Sigmoid colon (tissue), 7 donors: ENCODE measurements around the gene STK24. TPM values are rescaled to one million over a fixed set of nuclear protein-coding genes. Genes with fewer than 3 reads are reported as not detected.

ENCODE experiments used
- DNase-seq: peaks from one replicate; pipeline ENCODE4 v3.0.0-alpha.2; 2019
- H3K27ac ChIP-seq, 4 donors: fragments of 200-600 bp; sonication (generic); one replicate each; pipeline ENCODE4 v1.5.1; 2016 to 2019; ENCODE audit warnings: mild to moderate bottlenecking in 1 of 4
- H3K27me3 ChIP-seq, 3 donors: fragments of 200-600 bp; sonication (generic); one replicate each; pipeline ENCODE4 v1.5.1; 2019; ENCODE audit warnings: mild to moderate bottlenecking in 1 of 3
- H3K36me3 ChIP-seq, 4 donors: fragments of 200-600 bp; sonication (generic); one replicate each; pipeline ENCODE4 v1.5.1; 2016 to 2019
- H3K4me1 ChIP-seq, 4 donors: fragments of 200-600 bp; sonication (generic); one replicate each; pipeline ENCODE4 v1.5.1; 2017 to 2019
- H3K4me3 ChIP-seq, 4 donors: fragments of 200-600 bp; sonication (generic); one replicate each; pipeline ENCODE4 v1.5.1; 2017 to 2019; ENCODE audit warnings: mild to moderate bottlenecking in 2 of 4, moderate library complexity in 1 of 4
- H3K9me3 ChIP-seq, 4 donors: fragments of 200-600 bp in 3 of 4; sonication (generic) in 3 of 4; one replicate each; pipeline versions ENCODE4 v1.5.1 to v1.6.1; 2013 to 2019
- EP300 ChIP-seq, 4 donors: sonication (generic); formaldehyde crosslinking; IDR thresholded peaks; one replicate each; pipeline ENCODE4 v1.6.1; 2017; ENCODE audit warnings: antibody characterized with exemption in 4 of 4
- POLR2A ChIP-seq, 2 donors: fragments of 450-650 bp; IDR thresholded peaks; one replicate each; pipeline ENCODE4 v1.6.1; 2016; ENCODE audit warnings: antibody characterized with exemption in 2 of 2, mild to moderate bottlenecking in 2 of 2, moderate library complexity in 2 of 2
- POLR2AphosphoS5 ChIP-seq, 4 donors: sonication (generic); formaldehyde crosslinking; IDR thresholded peaks; one replicate each; pipeline ENCODE4 v1.6.1; 2017; ENCODE audit warnings: antibody characterized with exemption in 4 of 4
- WGBS, 2 donors: extraction: QIAGEN DNeasy Blood & Tissue Kit; methylation state at CpG; one replicate each; pipeline ENCODE4 v1.1.7; 2013; 5-methylcytosine and 5-hydroxymethylcytosine counted together
- intact Hi-C: fragments of 100-400 bp; cut with DNase I; formaldehyde crosslinking; loops from one replicate; pipeline ENCODE4 v1.15.1; 2023
- polyA plus RNA-seq, 3 donors: library from polyadenylated mRNA; stranded (reverse); fragments of 200-250 nt; gene quantifications; one replicate each; pipeline ENCODE4 v1.2.3, GENCODE V29; 2013
- total RNA-seq, 4 donors: library from RNA; depleted of rRNA; stranded (reverse); fragments of >200 nt; gene quantifications; one replicate each; pipeline ENCODE4 v1.1.0, GENCODE V29; 2016
- TF ChIP-seq, protein P1 (sequence below), 4 experiments: fragments of 450-650 bp in 3 of 4; fragments of 200-600 bp in 1 of 4; IDR thresholded peaks; one replicate each; pipeline ENCODE4 v1.5.1; 2016 to 2019; ENCODE audit warnings: antibody characterized with exemption in 4 of 4, mild to moderate bottlenecking in 3 of 4, moderate library complexity in 2 of 4
- donor health status: healthy with polysubstance abuse.
- donor health status: Bipolar disorder and iron deficiency.
- donor health status: healthy.

STK24 gene
- total and polyA plus RNA-seq, 7 donors: 59.7 to 200 (median 78.9) TPM

DNA sequence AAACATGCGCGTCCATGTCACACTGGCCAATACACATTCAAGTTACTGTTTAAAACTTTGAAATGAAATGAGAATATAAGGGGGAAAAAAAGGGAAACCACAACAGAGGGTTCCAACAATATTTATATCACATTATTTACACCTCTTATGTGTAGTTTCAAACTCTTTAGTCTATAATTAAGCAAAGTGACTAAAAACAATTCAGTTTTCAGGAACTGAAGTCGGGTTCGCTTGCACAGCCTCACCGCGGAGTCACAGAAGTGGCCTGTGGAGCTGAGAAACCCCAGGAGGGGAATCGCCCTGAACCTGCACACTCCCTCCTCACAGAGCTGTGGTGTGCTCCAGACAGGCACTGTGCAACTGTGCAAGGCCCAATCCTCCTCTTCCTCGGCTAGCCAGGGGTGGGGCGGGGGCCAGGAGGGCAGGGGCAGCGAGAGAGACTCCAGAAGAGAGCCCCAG is 75.9 kb downstream of the STK24 start:
- WGBS, 2 donors: 87 to 94% methylated on average over 10 of the region's 10 CpGs
- peaks cover 0 to 67% (median 59%) of the 10 kb centered on the region in 4 donors for H3K4me1 ChIP-seq
- H3K27ac ChIP-seq: peak overlapping the region in 2 of 4 donors; percentile 78 to 82
- TF ChIP-seq POLR2AphosphoS5 (IDR thresholded peaks at IDR 0.05) (no peak), POLR2A (IDR thresholded peaks at IDR 0.05) (no peak), EP300 (IDR thresholded peaks at IDR 0.05) (no peak)
- intact Hi-C loops: no loop called here
- DNase-seq: no peak
- H3K36me3 ChIP-seq: peaks cover 0 to 4% (median 0%) of the 10 kb centered on the region in 4 donors
- no peaks in the 10 kb centered on the region for H3K27me3 ChIP-seq
- no peaks in the 10 kb centered on the region for H3K9me3 ChIP-seq
- H3K4me3 ChIP-seq: no peak overlapping the region

DNA sequence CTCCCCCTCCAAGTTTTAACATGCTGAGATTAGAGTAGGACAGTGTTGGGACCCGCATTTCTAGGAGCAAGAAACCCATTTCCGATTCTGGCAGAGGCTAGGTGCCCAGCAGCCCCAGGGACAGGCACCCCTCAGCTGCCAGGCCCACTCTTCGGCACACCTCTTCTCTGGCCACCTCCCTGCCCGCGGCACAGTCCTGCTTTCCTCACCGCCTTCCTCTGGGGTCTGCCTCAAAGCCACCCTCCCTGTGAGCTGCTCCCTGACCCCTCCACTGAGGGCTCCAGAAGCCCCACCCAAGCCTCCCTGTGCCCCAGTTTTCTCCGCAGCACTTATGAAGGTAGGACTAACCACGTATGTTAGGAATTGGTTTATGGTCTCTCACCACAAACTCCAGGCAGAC is 79.9 kb downstream of the STK24 start:
- Histone ChIP-seq H3K4me3 (no peak overlapping the region), H3K36me3 (peaks cover 0 to 4% (median 0%) of the 10 kb centered on the region in 4 donors), H3K9me3 (no peaks in the 10 kb centered on the region), H3K27ac (peak overlapping the region; percentile 77 to 84 (median 80)), H3K4me1 (peaks cover 0 to 70% (median 58%) of the 10 kb centered on the region in 4 donors), H3K27me3 (no peaks in the 10 kb centered on the region)
- 89% methylated on average over 8 of the region's 8 CpGs for WGBS, 2 donors
- no peak for DNase-seq
- intact Hi-C loops: loop anchor here (5.0 kb wide), 1 partner anchor 80 kb away; the partner anchor contains the start of gene STK24
- TF ChIP-seq EP300 (IDR thresholded peaks at IDR 0.05) (no peak), POLR2A (IDR thresholded peaks at IDR 0.05) (no peak), POLR2AphosphoS5 (IDR thresholded peaks at IDR 0.05) (no peak)
- TF ChIP-seq, protein P1, sequence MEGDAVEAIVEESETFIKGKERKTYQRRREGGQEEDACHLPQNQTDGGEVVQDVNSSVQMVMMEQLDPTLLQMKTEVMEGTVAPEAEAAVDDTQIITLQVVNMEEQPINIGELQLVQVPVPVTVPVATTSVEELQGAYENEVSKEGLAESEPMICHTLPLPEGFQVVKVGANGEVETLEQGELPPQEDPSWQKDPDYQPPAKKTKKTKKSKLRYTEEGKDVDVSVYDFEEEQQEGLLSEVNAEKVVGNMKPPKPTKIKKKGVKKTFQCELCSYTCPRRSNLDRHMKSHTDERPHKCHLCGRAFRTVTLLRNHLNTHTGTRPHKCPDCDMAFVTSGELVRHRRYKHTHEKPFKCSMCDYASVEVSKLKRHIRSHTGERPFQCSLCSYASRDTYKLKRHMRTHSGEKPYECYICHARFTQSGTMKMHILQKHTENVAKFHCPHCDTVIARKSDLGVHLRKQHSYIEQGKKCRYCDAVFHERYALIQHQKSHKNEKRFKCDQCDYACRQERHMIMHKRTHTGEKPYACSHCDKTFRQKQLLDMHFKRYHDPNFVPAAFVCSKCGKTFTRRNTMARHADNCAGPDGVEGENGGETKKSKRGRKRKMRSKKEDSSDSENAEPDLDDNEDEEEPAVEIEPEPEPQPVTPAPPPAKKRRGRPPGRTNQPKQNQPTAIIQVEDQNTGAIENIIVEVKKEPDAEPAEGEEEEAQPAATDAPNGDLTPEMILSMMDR (IDR thresholded peaks at IDR 0.05): no peak

DNA sequence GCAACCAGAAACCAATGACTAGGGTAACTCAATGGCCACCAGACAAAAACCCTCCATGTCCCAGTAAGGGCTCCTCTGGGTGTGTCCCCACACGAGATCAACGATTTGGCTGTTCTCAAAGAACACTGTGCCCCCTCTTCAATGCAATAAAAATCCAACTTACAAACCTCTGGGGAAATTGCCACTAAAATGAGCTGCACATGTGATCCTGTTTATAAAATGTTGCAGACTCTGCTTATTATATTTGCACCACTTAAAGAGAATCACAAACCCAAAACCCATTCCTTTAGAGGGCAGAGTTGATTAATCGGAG is 80.5 kb downstream of the STK24 start:
- Histone ChIP-seq H3K9me3 (no peaks in the 10 kb centered on the region), H3K36me3 (peaks cover 0 to 4% (median 0%) of the 10 kb centered on the region in 4 donors), H3K27me3 (no peaks in the 10 kb centered on the region), H3K4me1 (peaks cover 0 to 76% (median 57%) of the 10 kb centered on the region in 4 donors), H3K27ac (peak overlapping the region; percentile 77 to 84 (median 80)), H3K4me3 (no peak overlapping the region)
- no peak for DNase-seq
- intact Hi-C loops: loop anchor here (5.0 kb wide), 1 partner anchor 81 kb away; the partner anchor contains the start of gene STK24
- 59 to 68% methylated on average over 3 of the region's 3 CpGs for WGBS, 2 donors
- TF ChIP-seq, protein P1 (IDR thresholded peaks at IDR 0.05): no peak
- TF ChIP-seq POLR2AphosphoS5 (IDR thresholded peaks at IDR 0.05) (peak in 1 of 4 donors; percentile 1), POLR2A (IDR thresholded peaks at IDR 0.05) (no peak), EP300 (IDR thresholded peaks at IDR 0.05) (peak in 2 of 4 donors; percentile 13 to 53)

DNA sequence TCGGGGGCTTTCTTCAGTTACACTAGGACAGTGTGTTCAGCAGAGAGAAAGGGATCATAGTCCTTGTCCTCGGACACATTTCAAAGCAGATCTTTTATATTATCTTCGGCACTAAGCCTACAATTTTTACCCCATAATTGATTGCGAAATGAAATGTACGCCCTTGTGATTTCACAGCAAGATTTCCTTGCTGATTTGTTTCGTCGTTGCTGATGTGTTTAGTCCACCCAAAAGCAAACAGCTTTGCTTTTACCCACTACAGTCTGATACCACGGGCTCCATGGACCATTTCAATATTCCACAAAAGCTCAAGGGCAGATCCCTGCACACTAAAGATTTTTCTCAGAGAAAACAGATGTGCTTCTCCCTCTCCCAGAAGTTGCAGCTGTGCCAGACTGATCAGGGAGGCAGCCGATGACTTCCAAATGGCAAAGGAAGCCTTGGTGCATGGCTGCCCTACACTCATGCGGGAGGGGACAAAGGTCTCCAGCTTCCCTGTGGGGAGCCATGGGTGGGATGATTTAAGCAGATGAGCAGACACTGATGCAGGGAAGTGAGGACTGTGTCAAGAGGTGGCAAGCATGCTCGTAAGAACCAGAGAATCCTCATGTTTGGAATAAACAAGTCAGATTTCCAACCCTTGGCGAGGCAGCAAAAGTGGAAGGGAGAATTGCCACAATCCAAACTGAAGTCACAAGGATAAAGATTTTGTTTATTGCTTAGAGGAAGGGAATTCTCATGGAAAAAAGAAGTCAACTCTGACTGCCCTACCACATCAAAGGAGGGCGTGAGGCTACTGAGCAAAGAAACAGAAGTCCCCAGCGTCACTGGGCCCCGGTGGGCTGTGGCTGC is 81.1 kb downstream of the STK24 start:
- peak; percentile 87 for DNase-seq
- intact Hi-C loops: loop anchor here (5.0 kb wide), 1 partner anchor 81 kb away; the partner anchor contains the start of gene STK24
- H3K27ac ChIP-seq: peak overlapping the region; percentile 77 to 84 (median 80)
- peaks cover 0 to 4% (median 0%) of the 10 kb centered on the region in 4 donors for H3K36me3 ChIP-seq
- TF ChIP-seq POLR2AphosphoS5 (IDR thresholded peaks at IDR 0.05) (peak in 3 of 4 donors; percentile 33 to 54 (median 51)), POLR2A (IDR thresholded peaks at IDR 0.05) (no peak), EP300 (IDR thresholded peaks at IDR 0.05) (peak in 1 of 4 donors; percentile 19)
- TF ChIP-seq, protein P1 (IDR thresholded peaks at IDR 0.05): no peak
- WGBS, 2 donors: 67 to 70% methylated on average over 15 of the region's 15 CpGs
- H3K4me1 ChIP-seq: peaks cover 0 to 81% (median 62%) of the 10 kb centered on the region in 4 donors
- H3K4me3 ChIP-seq: peak overlapping the region in 1 of 4 donors; percentile 13
- no peaks in the 10 kb centered on the region for H3K27me3 ChIP-seq
- H3K9me3 ChIP-seq: no peaks in the 10 kb centered on the region

DNA sequence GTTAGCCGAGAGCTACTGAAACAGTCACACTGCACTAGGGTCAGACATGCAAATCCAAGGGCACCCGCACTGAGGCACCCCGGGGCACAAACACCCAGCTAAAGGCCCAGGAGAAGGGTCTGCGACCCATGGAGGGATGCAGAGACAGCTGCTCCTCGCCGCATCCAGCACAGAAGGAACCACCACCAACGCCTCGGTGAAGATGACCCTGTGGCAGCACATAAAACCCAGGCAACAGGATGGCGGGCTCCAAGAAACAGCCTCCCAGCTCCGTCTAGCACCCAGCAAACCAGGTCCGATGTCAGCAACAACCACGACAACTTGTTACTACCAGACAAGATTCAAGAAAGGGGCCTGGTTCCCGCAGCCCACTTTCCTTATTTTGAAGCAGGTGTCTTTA is 82.1 kb downstream of the STK24 start:
- Histone ChIP-seq H3K27ac (peak overlapping the region; percentile 77 to 84 (median 80)), H3K27me3 (no peaks in the 10 kb centered on the region), H3K4me1 (peaks cover 0 to 90% (median 73%) of the 10 kb centered on the region in 4 donors), H3K9me3 (no peaks in the 10 kb centered on the region), H3K36me3 (peaks cover 0 to 4% (median 0%) of the 10 kb centered on the region in 4 donors), H3K4me3 (no peak overlapping the region)
- TF ChIP-seq, protein P1 (IDR thresholded peaks at IDR 0.05): no peak
- no peak for TF ChIP-seq EP300 (IDR thresholded peaks at IDR 0.05)
- TF ChIP-seq POLR2AphosphoS5 (IDR thresholded peaks at IDR 0.05): no peak
- TF ChIP-seq POLR2A (IDR thresholded peaks at IDR 0.05): no peak
- intact Hi-C loops: loop anchor here (5.0 kb wide), 1 partner anchor 83 kb away; the partner anchor contains the start of gene STK24
- DNase-seq: no peak
- WGBS, 2 donors: 95 to 97% methylated on average over 13 of the region's 13 CpGs
